ENCODE measurements around the gene IQUB.
A peak's percentile ranks its signal among the peaks of the same experiment; 100 is the strongest.
"Not testable (repeated sequence)": the region's sequence is repeated elsewhere in the genome, so short reads cannot be mapped to it uniquely, and the experiment has no call there.

The IQUB gene

DNA sequence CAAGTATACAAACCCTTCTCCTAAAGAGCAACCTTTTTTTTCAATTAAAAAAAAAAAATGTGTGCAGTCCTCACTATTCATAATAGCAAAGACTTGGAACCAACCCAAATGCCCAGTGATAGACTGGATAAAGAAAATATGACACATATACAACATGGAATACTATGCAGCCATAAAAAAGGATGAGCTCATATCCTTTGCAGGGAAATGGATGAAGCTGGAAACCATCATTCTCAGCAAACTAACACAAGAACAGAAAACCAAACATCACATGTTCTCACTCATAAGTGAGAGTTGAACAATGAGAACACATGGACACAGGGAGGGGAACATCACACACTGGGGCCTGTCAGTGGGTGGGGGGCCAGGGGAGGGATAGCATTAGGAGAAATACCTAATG, 17.7 kb upstream of the IQUB start:
- FAIRE-seq; DNase-seq (ENCODE audit: extremely low spot score, insufficient read length, low read depth): not testable (repeated sequence)

DNA sequence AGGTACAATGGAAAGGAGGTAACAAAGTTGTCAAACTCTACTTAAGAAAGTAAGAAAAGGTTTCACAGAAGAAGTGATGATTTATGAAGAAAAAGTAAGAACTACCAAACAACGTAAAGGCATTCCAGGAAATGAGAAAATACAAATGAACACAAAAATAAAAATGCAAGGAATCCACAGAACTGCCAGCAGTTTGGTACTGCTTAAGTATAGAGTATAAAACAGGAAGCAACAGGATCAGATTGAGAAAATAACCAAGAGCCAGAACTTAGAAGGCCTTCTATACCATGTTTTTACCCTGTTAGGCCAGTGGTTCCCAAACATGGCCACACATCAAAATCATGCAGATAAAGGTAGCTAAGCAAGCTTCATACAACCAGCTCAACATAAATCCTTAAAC, 14.0 kb upstream of the IQUB start:
- no peak for DNase-seq (ENCODE audit: extremely low spot score, insufficient read length, low read depth)
- no peak for FAIRE-seq

DNA sequence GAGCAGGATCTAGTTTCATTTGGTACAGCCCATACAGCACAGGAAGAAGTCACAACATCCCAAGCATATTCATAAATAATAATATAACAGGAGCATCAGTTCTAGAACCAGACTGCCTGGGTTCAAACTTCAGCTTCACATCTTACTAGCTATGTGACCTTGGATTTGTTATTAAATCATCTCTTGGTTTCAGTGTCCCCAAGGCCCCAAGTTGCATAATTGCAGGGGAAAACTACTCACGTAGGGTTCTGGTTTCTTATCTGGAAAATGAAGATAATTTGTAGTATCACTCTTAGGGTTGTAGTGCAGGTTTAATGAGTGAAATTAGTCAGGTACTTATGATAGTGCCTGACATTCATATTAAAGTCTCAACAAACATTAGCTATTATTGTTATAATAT, 5.5 kb upstream of the IQUB start:
- no peak for DNase-seq (ENCODE audit: extremely low spot score, insufficient read length, low read depth)

DNA sequence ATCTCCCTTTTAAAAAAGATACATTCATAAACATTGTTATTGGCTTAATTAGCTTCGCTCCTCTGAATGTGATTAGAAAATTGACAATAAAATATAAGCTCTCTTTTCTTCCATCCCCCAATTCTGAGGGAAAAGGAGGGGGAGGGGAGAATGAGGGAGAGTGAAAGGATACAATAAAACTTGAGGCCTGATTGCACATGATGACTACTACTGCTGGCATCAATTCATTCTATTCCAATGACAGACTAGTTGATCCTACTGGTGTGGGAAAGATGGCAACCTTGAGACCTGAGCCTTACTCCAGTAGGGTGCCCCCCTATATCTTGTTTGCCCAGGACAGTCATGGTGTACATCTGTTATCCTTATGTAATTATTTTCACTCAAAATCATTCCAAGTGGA, 4.5 kb upstream of the IQUB start:
- FAIRE-seq = no peak
- DNase-seq (ENCODE audit: extremely low spot score, insufficient read length, low read depth) = no peak

More for the DNA sequence above, 5.5 kb upstream of the IQUB start:
- no peak for FAIRE-seq

DNA sequence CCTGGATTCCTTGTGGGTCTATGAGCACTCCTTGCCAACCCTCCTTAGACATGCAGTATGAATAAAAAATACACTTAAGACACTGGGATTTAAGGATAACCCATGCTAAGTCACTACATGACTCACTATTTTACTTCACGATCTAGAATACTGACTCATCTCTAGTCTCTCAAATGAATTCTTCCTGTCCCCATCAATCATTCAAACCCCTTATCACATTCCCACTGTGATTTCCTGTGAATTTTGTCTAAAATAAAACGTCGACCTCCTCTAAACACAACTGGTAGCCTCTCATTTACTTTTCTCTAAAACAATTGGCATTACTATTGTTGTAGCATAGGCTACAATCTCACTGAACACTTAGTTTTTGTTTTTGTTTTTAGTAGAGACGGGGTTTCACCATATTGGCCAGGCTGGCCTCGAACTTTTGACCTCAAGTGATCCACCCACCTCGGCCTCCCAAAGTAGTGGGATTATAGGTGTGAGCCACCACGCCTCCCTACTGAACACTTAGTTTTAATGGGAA, 3.9 kb upstream of the IQUB start:
- FAIRE-seq = peak; percentile 53
- no peak for DNase-seq (ENCODE audit: extremely low spot score, insufficient read length, low read depth)

DNA sequence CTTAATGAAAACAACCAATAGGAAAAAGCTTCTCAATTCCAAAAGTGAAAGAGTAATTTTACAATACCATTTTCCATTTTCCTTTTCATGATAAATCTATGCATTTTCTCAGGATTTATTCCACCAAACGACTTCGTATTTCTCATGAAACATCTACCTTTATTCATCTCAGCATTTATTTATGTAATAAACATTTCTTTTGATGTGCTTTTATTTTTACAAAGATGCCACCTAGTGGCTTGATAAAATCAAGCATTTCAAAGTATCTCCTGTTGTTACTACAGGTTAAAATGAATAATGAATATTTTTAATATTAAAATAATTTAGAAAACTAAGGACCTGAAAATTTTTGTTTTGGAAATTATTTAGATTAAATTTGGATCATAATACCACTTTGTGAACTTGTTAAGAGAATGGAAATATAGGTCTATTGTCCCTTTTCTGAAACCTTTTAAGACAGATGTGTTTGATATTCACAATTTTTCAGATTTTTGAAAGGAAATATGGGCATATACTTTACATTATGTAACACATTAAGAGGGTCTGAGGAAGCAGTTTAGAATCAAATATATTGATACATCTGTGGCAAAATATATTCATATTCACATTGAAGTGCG, 2.7 kb upstream of the IQUB start:
- FAIRE-seq = peak; percentile 18
- DNase-seq (ENCODE audit: extremely low spot score, insufficient read length, low read depth) = no peak

DNA sequence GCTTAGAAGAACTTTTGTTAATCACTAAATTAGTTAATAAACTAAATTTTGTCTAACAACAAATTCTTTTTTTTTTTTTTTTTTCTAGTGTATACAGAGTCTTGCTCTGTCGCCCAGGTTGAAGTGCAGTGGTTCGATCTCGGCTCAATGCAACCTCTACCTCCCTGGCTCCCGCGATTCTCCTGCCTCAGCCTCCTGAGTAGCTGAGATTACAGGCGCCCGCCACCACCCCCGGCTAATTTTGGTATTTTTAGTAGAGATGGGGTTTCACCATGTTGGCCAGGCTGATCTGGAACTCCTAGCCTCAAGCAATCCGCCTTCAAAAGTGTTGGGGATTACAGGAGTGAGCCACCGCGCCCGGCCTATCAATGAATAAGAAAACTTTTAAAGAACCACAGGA, 1.1 kb upstream of the IQUB start:
- FAIRE-seq (no peak), DNase-seq (ENCODE audit: extremely low spot score, insufficient read length, low read depth) (no peak)

DNA sequence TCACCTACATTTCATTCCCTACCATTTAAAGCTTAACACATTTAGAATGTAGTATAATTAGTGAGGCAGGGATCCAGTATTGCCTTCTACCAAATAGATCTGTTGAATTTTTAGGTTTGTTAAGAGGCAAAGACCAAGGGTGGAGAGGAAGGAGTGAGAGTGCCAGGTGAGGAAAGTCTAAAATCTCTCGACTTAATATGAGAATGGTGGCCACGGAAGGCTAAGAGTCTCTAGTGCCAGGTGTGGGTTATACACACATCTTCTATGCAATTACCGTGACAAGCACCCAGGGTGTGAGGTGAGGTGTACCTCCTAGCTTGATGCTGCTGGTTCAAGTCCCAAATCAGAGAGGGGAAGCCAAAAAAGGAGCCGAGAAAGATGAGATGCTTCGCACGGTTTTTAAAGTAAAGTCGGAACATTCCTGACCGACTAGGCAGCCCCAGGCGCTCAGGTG, 439 bp downstream of the IQUB start:
- no peak for FAIRE-seq
- DNase-seq (ENCODE audit: extremely low spot score, insufficient read length, low read depth) = no peak

DNA sequence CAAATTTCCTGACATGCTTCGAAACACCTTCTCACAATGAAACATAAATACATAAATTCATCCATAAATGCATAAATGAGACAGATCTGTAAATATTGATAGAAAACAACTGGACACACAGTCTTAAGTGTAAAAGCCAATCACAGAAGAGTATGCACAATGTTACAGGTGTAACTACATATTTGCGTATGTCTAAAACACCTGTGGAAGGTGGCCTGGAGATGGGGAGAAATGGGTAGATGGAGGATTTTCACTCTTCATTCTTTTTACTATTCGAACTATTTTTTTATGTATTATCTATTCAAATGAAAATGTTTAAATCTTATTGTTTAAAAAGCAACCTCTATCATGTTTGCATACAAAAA, 860 bp downstream of the IQUB start:
- FAIRE-seq (no peak), DNase-seq (ENCODE audit: extremely low spot score, insufficient read length, low read depth) (no peak)

DNA sequence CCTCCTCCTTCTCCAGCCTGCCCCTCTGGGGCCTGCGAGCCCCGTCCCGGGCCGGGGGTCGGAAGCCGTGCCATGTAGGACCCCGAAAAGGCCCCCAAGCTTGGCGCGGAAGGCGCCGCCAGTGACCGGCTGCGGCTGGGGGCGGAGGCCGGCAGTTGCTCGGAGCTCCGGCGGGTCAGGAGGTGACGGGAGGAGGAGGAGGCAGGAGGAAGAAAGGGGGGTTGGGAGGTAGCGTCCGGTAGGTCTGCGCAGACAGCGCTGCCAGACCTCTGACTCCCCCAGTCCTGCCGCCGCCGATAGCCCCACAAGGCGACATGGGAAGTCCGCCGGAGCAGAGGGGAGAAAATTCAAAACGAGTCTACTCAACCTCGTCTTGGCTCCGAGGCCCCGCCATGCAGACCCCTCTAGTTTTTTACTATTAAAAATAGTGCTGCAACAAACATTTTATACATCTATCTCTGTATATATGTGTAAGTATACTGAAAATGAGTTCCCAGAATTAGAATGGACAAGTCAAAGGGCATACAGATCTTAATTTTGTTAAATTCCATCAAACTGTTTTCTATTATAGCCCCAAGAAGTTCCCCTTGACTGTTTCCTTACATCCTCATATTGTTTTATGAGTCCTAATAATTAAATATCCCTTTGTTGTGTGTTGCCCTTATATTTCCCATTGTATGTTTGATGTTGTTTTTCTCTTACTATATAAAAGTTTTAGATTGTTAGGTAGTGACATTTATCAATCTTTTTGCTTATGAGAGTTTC, 1.4 kb downstream of the IQUB start:
- DNase-seq (ENCODE audit: extremely low spot score, insufficient read length, low read depth) = not testable (repeated sequence)
- FAIRE-seq = peak; percentile 79

DNA sequence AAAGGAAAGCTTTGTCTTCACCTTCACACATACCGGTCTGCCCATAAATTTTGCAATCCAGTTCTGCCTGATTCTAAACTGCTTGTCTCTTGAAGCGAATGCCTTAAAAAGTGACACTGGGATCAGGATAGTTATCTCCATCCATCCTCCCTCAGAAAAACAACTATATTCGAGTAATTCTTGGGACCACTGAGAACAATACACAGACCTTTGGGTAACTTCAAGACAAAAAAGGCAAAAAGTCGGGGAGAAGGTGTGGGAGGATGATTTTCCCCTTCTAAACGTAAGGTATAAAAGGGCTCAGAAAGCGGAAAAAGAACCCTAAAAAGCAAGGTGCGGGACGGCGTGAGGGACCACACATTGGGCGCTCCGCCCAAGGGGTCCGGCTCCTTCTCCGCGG, 2.1 kb downstream of the IQUB start:
- peak; percentile 38 for FAIRE-seq
- not testable (repeated sequence) for DNase-seq (ENCODE audit: extremely low spot score, insufficient read length, low read depth)

DNA sequence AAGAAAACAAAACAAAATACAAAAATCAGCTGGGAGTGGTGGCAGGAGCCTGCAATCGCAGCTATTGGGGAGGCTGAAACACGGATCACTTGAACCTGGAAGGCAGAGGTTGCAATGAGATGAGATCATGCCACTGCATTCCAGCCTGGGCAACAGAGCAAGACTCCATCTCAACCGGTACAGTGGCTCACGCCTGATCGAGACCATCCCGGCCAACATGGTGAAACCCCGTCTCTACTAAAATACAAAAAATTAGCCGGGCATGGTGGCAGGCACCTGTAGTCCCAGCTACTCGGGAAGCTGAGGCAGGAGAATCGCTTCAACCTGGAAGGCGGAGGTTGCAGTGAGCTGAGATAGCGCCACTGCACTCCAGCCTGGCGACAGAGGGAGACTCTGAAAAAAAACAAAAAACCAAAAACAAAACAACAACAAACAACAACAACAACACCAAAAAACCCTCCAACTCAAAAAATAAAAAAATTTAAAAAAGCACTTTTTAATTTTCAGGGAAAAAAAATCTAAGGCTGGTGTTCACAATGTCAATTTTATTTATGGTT, 4.3 kb downstream of the IQUB start:
- DNase-seq (ENCODE audit: extremely low spot score, insufficient read length, low read depth); FAIRE-seq: not testable (repeated sequence)

DNA sequence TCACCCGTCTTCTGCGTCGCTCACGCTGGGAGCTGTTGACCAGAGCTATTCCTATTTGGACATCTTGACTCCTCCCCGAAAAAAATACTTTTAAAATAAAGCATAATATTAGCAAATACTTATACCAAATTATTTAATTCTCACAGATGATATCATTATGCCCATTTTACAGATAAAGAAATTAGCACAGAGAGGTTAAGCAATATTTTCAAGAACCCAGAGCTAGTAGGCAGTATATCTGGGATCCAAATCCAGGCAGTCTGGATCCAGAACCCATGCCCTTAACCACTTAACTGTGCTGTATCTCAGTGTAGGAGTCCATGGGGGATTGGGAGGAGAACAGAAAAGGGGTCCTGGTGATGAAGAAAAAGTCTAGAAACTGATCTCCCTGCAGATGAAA, 6.1 kb downstream of the IQUB start:
- no peak for DNase-seq (ENCODE audit: extremely low spot score, insufficient read length, low read depth)

DNA sequence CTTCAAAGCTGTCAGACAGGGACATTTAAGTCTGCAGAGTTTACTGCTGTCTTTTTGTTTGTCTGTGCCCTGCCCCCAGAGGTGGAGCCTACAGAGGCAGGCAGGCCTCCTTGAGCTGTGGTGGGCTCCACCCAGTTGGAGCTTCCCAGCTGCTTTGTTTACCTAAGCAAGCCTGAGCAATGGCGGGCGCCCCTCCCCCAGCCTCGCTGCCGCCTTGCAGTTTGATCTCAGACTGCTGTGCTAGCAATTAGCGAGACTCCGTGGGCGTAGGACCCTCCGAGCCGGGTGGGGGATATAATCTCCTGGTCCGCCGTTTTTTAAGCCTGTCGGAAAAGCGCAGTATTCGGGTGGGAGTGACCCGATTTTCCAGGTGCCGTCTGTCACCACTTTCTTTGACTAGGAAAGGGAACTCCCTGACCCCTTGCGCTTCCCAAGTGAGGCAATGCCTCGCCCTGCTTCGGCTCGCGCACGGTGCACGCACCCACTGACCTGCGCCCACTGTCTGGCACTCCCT, 6.6 kb downstream of the IQUB start:
- DNase-seq (ENCODE audit: extremely low spot score, insufficient read length, low read depth); FAIRE-seq: not testable (repeated sequence)

More for the DNA sequence above, 6.1 kb downstream of the IQUB start:
- FAIRE-seq = no peak

DNA sequence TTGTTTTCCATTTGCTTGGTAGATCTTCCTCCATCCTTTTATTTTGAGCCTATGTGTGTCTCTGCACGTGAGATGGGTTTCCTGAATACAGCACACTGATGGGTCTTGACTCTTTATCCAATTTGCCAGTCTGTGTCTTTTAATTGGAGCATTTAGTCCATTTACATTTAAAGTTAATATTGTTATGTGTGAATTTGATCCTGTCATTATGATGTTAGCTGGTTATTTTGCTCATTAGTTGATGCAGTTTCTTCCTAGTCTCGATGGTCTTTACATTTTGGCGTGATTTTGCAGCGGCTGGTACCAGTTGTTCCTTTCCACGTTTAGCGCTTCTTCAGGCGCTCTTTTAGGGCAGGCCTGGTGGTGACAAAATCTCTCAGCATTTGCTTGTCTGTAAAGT, 7.9 kb downstream of the IQUB start:
- DNase-seq (ENCODE audit: extremely low spot score, insufficient read length, low read depth) = not testable (repeated sequence)

DNA sequence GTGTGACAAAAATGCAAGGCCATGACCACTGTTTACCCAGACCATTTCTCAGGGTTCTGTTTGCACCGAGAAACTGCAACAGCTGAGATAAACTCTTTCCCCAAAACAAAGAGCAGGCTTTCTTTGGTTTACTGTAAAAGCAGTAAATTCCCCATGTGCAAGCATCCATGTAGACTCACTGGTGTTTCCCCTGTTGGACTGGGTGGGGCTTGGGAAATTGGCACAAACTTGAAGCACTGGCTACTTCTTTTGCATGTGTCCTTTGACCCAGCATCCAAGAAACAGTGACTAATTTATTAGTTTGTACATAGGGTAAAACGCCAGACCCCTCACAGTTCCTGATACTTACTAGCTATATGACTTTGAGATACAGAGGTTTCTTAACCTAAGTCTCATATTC, 12.3 kb downstream of the IQUB start:
- DNase-seq (ENCODE audit: extremely low spot score, insufficient read length, low read depth) = no peak
- no peak for FAIRE-seq

More for the DNA sequence above, 7.9 kb downstream of the IQUB start:
- not testable (repeated sequence) for FAIRE-seq

DNA sequence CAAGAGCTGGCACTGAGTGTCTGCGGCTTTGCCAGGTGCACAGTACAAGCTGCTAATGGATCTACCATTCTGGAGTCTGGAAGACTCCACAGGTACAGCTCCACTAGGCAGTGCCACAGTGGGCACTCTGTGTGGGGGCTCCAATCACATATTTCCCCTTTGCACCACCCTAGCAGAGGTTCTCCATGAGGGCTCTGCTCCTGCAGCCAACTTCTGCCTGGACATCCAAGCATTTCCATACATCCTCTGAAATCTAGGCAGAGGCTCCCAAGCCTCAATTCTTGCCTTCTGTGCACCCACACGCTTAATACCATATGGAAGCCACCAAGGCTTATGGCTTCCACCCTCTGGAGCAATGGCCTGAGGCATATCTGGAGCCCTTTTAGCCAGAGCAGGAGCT, 29.2 kb downstream of the IQUB start:
- no peak for FAIRE-seq
- DNase-seq (ENCODE audit: extremely low spot score, insufficient read length, low read depth) = no peak

DNA sequence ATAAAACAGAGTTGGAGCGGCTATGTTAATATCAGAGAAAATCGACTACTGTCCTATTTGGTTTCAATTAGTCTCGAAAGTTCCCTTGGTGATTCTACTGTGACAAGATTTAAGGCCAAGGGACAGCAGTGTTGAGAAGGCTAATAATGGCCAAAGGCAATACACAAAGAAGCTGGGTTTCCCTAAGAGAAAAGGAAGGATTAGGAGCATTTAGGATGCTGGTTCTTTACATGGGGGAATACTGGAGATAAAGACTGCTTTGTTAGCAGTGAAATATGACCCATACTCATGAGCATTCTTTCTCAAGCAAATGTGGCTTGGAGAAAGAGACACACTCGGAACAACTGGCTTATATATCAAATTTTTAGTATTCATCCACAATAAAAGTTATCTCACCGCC, 32.2 kb downstream of the IQUB start:
- FAIRE-seq = no peak

DNA sequence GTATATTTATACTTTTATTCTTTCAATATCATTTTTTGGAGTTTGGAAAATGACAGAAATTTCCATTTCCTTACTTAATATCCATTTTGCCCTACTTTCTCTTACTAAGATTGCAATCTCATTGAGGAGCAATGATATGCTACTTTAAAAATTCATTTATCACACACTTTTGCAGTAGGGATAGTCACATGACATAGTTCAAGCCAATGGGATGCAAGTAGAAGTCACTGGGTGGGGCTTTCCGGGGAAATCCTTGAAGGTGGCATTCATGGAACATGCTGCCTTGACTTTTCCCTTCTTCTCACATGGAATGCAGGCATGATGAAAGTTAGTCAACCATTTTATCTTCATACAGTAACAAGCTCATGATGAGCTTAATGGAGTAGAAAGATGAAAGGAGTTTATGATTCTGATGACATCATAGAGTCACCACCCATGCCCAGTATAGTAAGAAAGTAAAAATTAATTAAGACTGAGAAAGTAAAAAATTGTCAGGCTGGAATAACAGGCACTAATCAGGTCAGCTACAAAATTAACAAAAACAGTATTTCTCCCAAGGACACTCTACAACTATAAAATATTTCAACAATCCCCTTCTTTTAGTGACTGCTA, 33.4 kb downstream of the IQUB start:
- FAIRE-seq = no peak

More for the DNA sequence above, 32.2 kb downstream of the IQUB start:
- no peak for DNase-seq (ENCODE audit: extremely low spot score, insufficient read length, low read depth)

DNA sequence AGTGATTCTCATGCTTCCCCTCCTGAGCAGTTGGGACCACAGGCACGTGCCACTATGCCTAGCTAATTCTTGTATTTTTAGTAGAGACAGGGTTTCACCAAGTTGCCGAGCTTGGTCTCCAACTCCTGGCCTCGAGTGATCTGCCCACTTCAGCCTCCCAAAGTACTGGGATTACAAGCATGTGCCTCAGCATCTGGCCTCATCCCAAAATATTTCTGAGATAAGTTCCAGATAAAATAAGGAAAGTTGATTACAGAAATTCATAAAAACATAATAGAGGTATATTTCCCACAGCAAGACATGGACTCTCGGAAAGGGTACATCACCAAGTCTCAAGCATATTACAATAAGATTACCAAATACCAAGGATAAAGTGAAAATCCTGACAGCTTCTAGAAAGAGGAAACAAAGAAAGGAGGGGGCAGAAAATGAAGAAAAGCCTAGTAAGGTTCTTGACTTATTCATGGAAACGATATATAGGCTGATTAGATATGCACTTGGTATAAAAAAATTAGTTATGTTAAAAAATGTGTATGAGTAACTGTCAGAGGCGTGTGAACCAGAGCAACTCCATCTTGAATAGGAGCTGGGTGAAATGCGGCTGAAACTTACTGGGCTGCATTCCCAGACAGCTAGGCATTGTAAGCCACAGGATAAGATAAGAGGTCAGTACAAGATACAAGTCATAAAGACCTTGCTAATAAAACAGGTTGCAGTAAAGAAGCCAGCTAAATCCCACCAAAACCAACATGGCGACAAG, 35.0 kb downstream of the IQUB start:
- FAIRE-seq (no peak), DNase-seq (ENCODE audit: extremely low spot score, insufficient read length, low read depth) (no peak)

More for the DNA sequence above, 33.4 kb downstream of the IQUB start:
- DNase-seq (ENCODE audit: extremely low spot score, insufficient read length, low read depth) = no peak
